Astrocyte (in vitro differentiated cells and primary cell): ENCODE results near the gene DNAH17. TPM values are rescaled to one million over a fixed set of nuclear protein-coding genes. Genes with fewer than 3 reads are reported as not detected.

Experiments
- DNase-seq: peaks from one replicate; pipeline ENCODE4 v3.0.0-alpha.2; 2010; ENCODE audit warnings: low read depth
- FAIRE-seq: peaks from 2 replicates; lab custom pipeline; 2011; peaks lifted over from hg19 to GRCh38; lab: Jason Lieb, UNC
- H2AFZ ChIP-seq: 2 replicates; pipeline ENCODE4 v1.6.0; 2012; ENCODE audit warnings: low read depth, low read length, inconsistent platforms
- H3K27ac ChIP-seq: 2 replicates; pipeline ENCODE4 v1.5.1; 2011; ENCODE audit warnings: low read depth, low read length, inconsistent platforms
- H3K27me3 ChIP-seq: 2 replicates; pipeline ENCODE4 v1.6.0; 2011; ENCODE audit warnings: low read length, inconsistent platforms; ENCODE audit not compliant: insufficient read depth
- H3K36me3 ChIP-seq: 2 replicates; pipeline ENCODE4 v1.5.1; 2011; ENCODE audit warnings: low read length, inconsistent platforms; ENCODE audit not compliant: insufficient read depth
- H3K4me1 ChIP-seq: 2 replicates; pipeline ENCODE4 v1.5.1; 2011; ENCODE audit warnings: low read length, inconsistent platforms; ENCODE audit not compliant: insufficient read depth
- H3K4me2 ChIP-seq: 2 replicates; pipeline ENCODE4 v1.6.0; 2012; ENCODE audit warnings: low read length, inconsistent platforms
- H3K4me3 ChIP-seq: 2 replicates; pipeline ENCODE4 v1.5.1; 2011; ENCODE audit warnings: low read depth, mild to moderate bottlenecking, low read length, inconsistent platforms; ENCODE audit not compliant: insufficient read depth
- H3K79me2 ChIP-seq: 2 replicates; pipeline ENCODE4 v1.6.0; 2012; ENCODE audit warnings: mild to moderate bottlenecking, low read length, inconsistent platforms; ENCODE audit not compliant: insufficient read depth
- H3K9ac ChIP-seq: 2 replicates; pipeline ENCODE4 v1.6.0; 2012; ENCODE audit warnings: mild to moderate bottlenecking, low read length, inconsistent platforms
- H3K9me3 ChIP-seq: 2 replicates; pipeline ENCODE4 v1.5.1; 2012; ENCODE audit warnings: low read depth, mild to moderate bottlenecking, low read length, inconsistent platforms; ENCODE audit not compliant: insufficient read depth
- H4K20me1 ChIP-seq: 2 replicates; pipeline ENCODE4 v1.6.0; 2012; ENCODE audit warnings: low read length, inconsistent platforms; ENCODE audit not compliant: insufficient read depth
- H3K27ac Mint-ChIP-seq: one replicate; pipeline ENCODE4 v1.8.0; 2021; ENCODE audit warnings: mild to moderate bottlenecking, mixed read lengths; ENCODE audit not compliant: unreplicated experiment
- H3K27me3 Mint-ChIP-seq: one replicate; pipeline ENCODE4 v1.8.0; 2021; ENCODE audit warnings: low read depth, mixed read lengths; ENCODE audit not compliant: unreplicated experiment
- H3K36me3 Mint-ChIP-seq: one replicate; pipeline ENCODE4 v1.8.0; 2021; ENCODE audit warnings: low read depth, mixed read lengths; ENCODE audit not compliant: unreplicated experiment
- H3K4me1 Mint-ChIP-seq: one replicate; pipeline ENCODE4 v1.8.0; 2021; ENCODE audit warnings: low read depth, mixed read lengths; ENCODE audit not compliant: unreplicated experiment
- H3K4me3 Mint-ChIP-seq: one replicate; pipeline ENCODE4 v1.8.0; 2021; ENCODE audit warnings: mild to moderate bottlenecking, moderate library complexity, mixed read lengths; ENCODE audit not compliant: unreplicated experiment
- H3K9me3 Mint-ChIP-seq: one replicate; pipeline ENCODE4 v1.8.0; 2021; ENCODE audit warnings: mild to moderate bottlenecking, mixed read lengths; ENCODE audit not compliant: unreplicated experiment
- EZH2 ChIP-seq: IDR thresholded peaks from 2 replicates; pipeline ENCODE4 v1.6.1; 2012; ENCODE audit warnings: mild to moderate bottlenecking, low read length, inconsistent platforms; ENCODE audit not compliant: insufficient read depth
- total RNA-seq: library from RNA; stranded (reverse); gene quantifications from 2 replicates; pipeline ENCODE4 v1.2.1, GENCODE V29; 2021
- TF ChIP-seq, protein P1 (sequence below): IDR thresholded peaks from 2 replicates; pipeline ENCODE4 v1.5.1; 2011; ENCODE audit warnings: low read depth, mild to moderate bottlenecking, inconsistent platforms, low read length, moderate library complexity; ENCODE audit not compliant: insufficient read depth

DNAH17 gene
- total RNA-seq, 1 donor from 2014 or later: 0.14 TPM

DNA sequence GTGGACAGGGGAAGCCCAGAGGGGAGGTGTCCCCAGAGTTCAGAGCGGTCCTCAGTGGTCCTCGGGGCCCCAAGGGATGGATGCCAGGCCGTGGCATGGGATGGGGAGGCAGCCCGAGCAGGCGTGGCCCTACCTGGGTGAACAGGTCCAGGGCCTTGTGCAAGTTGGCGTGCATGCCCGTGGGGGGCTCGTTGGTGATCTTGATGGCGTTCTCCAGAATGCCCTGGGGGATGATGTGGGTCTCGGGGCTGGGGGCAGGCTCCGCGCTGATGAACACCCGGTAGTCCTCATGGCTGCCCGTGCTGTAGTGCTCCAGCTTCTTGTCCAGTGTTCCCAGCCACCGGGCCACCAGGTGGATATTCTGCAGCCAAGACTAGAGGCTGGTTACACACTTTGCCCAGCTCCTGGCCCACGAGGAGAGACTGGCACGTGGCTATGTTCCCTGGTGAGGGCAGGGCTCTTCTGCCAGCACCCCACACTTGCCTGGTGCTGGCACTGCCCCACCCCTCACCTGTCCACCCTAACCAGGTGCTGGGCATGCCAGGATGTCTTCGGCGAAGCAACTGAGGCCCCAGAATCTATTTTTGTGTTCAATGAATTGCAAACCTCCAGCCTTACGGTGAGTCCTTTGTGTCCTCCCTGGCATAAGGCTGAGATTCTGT lies 139.6 kb downstream of the DNAH17 start:
- no peak overlapping the region for H3K4me3 ChIP-seq
- no peaks in the 10 kb centered on the region for H3K36me3 Mint-ChIP-seq
- no peaks in the 10 kb centered on the region for H3K27me3 ChIP-seq
- H3K4me1 Mint-ChIP-seq: no peaks in the 10 kb centered on the region
- H2AFZ ChIP-seq: no peak overlapping the region
- H3K4me3 Mint-ChIP-seq: no peak overlapping the region
- TF ChIP-seq, protein P1, sequence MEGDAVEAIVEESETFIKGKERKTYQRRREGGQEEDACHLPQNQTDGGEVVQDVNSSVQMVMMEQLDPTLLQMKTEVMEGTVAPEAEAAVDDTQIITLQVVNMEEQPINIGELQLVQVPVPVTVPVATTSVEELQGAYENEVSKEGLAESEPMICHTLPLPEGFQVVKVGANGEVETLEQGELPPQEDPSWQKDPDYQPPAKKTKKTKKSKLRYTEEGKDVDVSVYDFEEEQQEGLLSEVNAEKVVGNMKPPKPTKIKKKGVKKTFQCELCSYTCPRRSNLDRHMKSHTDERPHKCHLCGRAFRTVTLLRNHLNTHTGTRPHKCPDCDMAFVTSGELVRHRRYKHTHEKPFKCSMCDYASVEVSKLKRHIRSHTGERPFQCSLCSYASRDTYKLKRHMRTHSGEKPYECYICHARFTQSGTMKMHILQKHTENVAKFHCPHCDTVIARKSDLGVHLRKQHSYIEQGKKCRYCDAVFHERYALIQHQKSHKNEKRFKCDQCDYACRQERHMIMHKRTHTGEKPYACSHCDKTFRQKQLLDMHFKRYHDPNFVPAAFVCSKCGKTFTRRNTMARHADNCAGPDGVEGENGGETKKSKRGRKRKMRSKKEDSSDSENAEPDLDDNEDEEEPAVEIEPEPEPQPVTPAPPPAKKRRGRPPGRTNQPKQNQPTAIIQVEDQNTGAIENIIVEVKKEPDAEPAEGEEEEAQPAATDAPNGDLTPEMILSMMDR: no peak
- TF ChIP-seq EZH2: no peak
- peaks cover 19% of the 10 kb centered on the region for H3K27me3 Mint-ChIP-seq
- DNase-seq (no peak), FAIRE-seq (no peak)
- no peaks in the 10 kb centered on the region for H3K4me1 ChIP-seq
- H3K4me2 ChIP-seq: no peak overlapping the region
- H3K9ac ChIP-seq: no peak overlapping the region
- H3K27ac Mint-ChIP-seq: no peak overlapping the region
- H3K79me2 ChIP-seq: no peaks in the 10 kb centered on the region
- H3K9me3 ChIP-seq: no peaks in the 10 kb centered on the region
- H3K27ac ChIP-seq: no peak overlapping the region
- H4K20me1 ChIP-seq: peaks cover 6% of the 10 kb centered on the region
- no peaks in the 10 kb centered on the region for H3K36me3 ChIP-seq
- H3K9me3 Mint-ChIP-seq: no peaks in the 10 kb centered on the region

DNA sequence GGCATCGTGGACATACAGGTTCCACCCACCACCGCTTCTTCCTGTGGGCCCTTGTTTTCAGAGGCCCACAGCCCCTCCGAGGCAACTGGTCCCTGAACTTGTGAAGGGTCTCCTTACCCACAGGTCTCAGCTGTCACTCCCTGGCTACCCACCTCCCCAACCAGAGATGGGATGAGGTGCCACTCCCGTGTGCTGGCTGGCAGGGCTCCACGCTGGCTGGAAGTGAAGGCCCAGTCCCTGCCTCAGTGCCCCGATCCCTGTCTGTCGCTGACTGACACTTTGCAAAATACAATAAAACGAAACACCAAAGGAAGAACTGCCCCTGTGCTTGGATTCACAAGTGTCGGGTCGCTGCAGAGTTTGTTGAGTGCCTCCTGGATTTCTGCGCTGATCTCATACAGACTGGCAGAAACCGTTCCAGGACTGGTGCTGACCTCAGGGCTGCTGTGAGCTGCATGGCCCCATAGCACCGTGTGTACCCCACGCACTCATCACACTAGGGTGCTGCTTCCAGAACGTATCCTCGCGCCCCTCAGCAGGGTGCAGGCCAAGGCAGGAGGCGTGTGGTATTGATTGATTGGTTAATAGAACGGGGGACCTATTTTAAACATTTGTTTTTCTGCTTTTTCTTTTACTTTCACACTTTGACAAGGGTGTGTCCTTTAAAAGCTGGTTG lies 141.7 kb downstream of the DNAH17 start:
- DNase-seq (no peak), FAIRE-seq (no peak)
- Histone ChIP-seq H4K20me1 (peaks cover 17% of the 10 kb centered on the region), H3K27me3 (no peaks in the 10 kb centered on the region), H3K36me3 (no peaks in the 10 kb centered on the region), H2AFZ (no peak overlapping the region), H3K79me2 (no peaks in the 10 kb centered on the region), H3K4me3 (no peak overlapping the region), H3K9me3 (no peaks in the 10 kb centered on the region), H3K27ac (no peak overlapping the region), H3K9ac (no peak overlapping the region), H3K4me1 (no peaks in the 10 kb centered on the region), H3K4me2 (no peak overlapping the region)
- Mint-ChIP-seq H3K36me3 (no peaks in the 10 kb centered on the region), H3K4me3 (no peak overlapping the region), H3K27ac (no peak overlapping the region), H3K9me3 (no peaks in the 10 kb centered on the region), H3K27me3 (peaks cover 16% of the 10 kb centered on the region), H3K4me1 (no peaks in the 10 kb centered on the region)
- TF ChIP-seq EZH2: no peak
- TF ChIP-seq, protein P1: no peak
